HS-5 (cell line): Measurements from ENCODE around the gene NCKAP5.

Source experiments
- DNase-seq: peaks from one replicate; pipeline ENCODE4 v3.0.0-alpha.2; 2012; ENCODE audit warnings: low read depth

The NCKAP5 gene

DNA sequence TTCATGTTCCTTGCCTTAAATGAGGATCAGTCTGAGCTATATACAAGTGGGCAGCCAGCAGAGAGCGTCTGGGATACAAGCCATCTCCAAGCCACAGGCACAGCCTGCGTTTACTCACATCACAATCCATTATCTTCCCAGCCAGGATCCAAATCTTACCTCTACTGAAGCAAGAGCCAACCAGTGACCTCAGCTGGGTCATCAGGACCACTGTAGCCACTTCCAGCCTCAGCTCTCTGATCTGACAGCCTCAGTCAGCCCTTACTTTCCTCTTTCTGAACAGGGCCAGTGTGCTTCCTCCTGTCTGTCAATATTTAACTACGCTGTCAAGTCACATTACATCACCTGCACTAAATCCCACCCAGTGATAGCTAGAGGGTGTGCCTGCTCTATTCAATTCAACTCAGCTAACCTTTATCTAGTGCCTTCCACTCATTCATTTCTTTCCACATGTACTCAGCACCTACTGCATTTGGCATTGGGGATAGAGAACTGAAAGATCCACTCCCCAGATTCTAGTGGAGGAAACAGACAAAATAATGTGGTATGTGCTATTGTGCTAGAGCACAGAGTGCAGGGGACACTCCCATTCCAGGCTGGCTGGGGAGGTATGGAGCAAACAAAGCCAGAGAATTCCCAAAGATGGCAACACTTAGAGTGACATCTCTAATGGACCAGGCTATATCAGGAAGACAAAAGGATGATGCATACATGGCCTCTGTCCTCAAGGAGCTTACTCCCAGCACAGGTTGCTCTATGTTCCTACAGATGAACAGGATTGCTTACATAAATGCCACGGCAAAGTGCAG lies 146.5 kb downstream of the NCKAP5 start:
- DNase-seq, result no peak

DNA sequence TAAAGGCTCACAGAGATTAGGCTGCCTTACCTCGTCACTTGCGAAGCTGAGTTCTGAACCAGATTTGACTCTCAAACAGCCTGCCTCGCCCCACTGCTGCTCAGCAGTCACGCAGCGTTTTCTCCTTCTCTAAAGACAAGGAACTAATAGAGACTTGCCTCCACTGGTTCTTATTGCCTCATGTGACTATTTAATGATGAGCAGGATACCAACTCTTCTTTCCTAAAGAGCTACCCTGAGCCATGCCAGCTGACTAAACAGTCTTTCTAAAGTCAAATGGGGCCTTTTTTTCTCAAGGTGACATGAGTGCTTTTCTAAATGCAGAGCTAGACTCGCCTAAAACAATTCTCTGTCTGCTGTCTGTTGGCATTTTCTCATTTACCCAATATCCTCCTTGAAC lies 147.5 kb downstream of the NCKAP5 start:
- no peak for DNase-seq

DNA sequence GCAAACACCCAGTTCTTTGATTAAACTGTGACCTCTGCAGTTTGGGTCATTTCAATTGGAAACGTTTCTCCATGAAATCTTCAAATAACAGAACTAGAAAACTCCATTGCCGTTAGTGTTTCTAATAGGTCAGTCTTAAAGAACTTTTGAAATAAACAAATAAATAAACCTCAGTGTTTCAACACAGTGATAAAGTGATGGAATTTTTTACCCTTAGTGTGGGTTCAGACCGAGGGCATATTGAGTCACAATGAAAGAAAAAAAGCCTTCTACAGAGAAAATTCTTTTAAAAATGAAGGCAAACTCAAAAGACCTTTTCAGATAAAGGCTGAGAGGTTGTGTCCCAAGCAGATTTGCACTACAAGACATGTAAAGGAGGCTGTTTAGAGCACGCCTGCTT lies 149.6 kb downstream of the NCKAP5 start:
- DNase-seq, result no peak

DNA sequence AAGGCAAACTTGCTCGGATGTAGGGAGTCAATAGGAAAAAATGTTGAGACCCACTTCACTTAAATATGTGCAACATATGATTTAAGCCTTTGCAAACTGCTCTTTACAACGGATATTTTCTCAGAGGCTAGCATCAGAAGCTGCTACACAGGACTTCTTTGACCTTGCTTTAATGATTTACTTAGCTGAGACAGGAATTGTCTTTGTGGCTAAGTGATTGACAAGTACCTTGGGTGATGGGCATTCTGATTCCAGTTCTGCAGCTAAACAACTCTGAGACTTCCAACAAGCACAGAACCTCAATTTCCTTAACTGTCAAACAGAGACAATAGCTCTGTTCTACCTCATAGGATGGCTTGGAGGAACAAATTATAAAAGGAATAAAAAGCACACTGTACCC lies 150.2 kb downstream of the NCKAP5 start:
- no peak for DNase-seq

DNA sequence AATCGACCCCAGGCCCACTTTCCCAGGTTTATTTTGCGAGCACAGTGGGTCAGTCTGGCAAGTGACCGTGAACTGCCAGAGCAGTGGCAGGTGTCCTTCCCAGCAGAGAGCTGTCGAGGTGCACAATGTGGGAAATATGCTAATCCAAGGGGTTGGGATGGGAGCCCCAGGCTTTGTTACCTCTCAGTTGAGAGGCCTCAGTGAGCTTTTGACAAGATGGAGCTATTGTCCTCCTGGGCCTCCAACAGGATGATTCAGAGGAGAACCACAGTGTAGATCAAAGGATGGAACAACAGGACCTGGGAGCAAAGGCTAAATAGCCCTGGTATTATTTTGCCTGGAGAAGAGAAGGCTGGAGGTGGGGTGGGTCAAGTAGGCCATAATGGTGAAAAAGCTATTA lies 150.8 kb downstream of the NCKAP5 start:
- no peak for DNase-seq

DNA sequence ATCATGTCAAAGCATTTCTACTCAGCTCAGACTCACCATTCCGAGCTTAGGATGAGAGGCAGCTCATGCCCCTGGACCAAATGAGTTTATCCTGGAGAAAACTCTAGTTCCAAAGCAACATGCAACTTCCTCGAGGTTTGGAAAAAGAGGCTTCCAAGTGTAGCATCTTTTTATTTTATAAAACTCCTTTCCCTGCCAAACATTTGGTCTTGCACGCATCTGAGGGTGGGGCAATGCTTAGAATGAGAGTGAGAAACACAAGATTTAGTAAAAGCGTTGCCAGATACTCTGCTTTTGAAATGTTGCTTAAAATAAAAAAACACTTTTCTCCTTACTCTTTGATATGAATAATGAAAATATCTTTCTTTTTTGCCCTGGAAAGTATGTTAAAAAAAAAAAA lies 151.5 kb downstream of the NCKAP5 start:
- no peak for DNase-seq

DNA sequence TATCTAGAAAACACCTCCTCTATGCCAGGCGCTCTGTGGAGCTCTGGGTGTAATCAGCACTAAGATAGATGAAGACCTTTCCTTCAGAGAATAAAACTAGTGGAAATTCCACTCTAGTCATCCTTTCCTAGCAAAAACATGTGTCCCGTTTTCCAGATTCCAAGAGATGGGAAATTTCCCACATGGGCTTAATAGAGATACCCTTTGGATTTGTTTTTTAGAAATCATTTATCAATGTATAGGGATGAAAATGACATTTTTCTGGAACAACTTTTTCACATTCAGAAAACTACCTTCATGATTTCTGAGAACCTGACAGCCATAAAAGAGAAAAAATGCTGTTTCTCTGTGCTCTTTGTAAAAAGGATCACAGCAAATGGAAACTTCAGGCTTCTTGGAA lies 152.1 kb downstream of the NCKAP5 start:
- no peak for DNase-seq

DNA sequence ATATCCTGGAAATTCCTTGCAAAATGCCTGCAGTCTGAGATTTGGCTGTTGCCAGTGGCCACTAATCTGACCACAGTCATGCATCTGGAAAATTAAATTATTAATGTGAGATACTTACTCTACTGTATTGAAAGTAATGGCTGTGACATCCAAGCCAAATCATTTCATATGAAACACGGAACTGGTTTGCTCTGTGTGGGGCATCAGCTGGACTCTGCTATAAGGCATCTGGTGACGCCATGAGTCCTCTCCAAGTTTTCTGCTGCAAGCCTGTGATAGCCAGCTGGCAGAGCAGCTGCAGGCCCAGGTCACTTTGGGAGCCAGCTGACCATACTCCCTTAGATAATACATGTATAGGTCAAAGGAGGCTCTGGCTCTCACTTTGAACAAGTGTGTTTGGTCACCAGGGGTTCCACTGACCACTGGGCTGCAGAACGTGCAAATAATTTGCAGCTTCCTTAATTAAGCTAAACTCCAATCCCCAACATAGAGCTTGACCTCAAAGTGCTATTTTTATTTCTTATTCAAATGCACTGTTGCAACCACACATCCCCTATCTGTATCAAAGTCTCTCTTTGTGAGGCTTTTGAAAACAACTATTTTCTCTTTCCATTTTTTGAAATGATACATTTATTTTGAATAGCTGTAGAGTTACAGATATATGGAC lies 152.9 kb downstream of the NCKAP5 start:
- no peak for DNase-seq

DNA sequence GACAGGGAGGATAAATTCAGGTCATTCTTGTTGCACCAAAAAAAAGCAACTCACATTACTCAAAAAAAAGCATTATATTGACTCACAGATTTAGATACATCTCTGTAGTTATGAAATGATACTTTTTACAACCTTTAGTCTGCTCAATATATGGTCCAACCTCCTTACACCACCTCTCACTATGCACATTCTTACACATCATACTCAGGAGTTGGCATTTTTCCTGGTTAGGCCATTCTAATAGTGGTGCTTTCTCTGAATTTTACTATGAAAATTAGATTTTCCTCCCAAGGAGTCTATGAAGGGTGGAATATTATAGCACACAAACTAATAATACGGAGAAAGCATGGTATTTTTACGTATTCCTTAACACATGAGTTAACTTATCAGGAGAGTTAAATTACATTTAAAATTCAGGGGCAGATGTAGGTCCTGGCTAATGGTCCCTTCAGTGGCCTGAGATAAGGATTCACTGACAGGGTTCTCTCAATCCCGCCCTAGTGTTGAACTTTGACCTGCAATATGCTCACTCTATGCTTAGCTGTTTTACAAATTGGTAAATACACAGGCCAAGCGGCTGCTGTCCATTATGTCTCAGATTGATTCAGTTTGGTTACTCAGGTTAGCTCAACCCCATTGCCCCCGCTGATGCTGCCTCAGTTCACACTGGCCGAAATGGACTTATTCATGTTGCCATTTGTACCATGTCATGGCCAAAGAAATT lies 153.6 kb downstream of the NCKAP5 start:
- peak; percentile 4 for DNase-seq

DNA sequence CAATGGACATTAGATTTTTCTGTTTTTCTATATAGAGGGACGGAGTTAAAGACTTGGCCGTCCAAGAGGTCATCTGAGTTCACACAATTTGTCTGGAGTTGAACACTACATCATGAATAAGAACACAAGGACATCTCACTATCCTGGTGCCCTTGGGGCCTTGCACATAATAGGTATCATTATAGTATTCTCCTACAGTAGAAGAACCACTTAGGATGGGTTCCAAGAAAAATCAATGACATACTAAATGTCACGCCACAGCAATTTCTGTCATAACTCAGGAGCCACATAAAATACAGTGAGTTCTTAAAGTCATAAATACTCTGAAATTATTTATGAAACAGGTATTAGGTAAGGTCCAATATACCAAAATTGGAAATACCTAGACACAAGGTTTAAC lies 154.4 kb downstream of the NCKAP5 start:
- DNase-seq, result no peak

DNA sequence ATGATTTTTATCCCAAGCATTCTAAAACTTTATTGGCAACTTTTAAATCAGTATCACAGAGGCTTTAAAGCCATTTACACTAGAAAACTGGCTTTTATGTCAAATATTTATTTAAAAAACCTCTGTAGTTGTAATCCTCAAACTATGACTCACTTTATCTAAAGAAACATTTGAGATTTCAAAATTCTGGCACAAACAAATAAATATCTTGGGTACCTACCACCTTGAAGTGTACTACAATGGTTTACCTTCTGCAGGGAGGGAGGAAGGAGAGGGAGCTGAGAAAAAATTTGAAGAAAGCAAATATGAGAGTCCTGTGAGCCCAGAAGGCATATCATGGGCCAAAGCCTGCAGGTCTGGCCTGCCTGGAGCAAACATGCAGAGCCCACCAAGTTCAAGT lies 155.6 kb downstream of the NCKAP5 start:
- no peak for DNase-seq

DNA sequence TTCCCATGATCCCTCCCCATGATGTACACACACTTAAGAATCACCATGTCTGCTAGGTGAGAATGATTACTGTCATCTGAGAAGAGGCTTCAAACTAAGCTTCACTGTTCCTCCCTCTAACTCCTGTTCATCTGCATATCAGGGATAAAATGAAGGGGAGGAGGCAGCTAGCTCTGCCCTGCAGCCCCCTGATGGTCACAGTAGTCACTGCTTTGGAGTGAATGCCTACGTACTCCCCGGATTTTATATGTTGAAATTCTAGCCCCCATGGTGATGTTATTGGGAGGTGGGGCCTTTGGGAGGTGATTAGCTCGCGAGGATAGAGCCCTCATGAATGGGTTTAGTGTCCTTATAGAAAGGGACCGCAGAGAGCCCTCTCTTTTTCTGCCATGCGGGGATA lies 156.4 kb downstream of the NCKAP5 start:
- no peak for DNase-seq

DNA sequence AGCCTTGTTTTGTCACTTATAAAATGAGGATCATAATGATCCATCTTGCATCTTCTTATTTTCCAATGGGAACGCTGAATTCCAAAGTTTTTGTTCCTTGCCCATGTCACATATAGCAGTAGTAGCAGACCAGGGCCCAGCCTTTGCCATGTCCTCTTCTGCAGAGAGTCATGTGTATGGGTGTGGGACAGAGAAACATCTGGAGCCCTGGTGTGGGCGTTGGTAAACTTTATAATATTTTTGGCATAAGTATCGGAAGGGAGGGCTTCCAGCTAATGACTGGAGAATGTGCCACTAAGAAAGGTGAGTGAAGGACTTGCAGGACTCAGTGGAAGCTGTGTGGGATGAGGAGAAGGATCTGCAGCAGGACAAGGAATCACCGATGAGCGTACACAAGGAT lies 157.2 kb downstream of the NCKAP5 start:
- DNase-seq, result no peak

DNA sequence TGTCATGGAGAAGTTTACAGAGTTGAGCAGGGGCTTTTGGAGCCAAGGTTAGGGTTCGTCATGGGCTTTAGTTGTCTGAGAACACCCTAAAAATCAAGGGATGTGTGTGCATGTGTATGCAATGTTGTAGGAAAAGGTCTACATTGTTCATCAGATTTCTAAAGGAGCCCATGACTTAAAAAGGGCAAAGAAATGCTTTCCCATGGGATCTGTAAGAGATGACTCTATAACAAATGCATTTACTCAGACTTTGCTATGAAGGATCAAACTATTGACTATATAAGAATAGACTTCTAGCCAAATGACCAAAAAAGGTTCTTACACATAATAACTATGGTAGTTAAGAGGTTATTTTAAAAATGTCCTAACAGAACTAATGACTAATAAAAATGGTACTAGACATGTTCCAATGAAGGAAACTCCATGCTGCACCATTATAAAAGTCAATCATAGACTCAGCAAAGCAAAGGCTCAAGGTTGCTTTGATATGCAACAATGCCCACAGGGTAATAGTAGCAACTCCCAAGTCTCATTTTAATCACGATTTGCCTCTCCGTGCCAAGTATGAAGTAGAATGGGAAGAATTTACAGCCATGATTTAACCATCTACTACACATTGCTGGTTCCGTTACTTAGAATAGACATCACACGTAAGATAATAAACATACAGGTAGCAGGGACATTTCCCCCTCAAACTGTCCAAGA lies 158.5 kb downstream of the NCKAP5 start:
- no peak for DNase-seq

DNA sequence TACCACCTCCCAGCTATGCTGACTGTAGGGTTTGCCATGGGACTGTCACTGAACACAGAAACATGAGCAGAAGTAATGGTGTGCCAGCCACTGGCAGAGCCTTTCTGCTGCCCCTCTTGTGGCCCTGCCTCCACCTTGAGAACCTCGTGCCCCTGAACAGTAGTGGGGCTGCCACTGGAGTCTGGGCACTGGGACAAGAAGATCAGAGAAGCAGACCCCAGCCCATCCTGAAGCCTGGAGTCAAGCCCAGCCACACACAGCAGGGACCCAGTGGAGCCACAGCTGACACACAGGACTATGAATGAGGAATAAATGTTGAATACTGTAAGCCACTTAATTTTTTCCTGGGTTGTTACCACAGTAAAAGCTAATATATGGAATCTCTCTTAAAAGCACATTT lies 159.6 kb downstream of the NCKAP5 start:
- DNase-seq, result no peak

DNA sequence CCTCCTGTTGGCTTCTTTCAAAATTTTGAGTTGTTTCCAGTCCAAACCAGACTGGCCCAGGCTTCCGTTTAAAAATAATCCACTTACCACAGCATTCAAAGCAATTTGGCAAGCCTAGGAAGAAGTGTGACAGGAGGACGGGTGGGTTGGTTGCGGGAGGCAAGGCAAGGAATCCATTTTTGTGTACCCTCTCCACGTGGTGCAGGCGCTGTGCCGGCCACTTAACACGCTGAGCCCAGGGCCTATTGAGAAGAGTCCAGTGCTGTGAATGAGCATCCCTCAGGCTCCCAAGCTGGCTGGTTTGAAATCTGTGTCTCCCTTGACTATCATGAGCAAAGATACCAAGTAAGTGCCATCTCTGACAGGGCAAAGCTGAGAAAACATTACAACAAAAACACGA lies 160.9 kb downstream of the NCKAP5 start:
- DNase-seq, result no peak

DNA sequence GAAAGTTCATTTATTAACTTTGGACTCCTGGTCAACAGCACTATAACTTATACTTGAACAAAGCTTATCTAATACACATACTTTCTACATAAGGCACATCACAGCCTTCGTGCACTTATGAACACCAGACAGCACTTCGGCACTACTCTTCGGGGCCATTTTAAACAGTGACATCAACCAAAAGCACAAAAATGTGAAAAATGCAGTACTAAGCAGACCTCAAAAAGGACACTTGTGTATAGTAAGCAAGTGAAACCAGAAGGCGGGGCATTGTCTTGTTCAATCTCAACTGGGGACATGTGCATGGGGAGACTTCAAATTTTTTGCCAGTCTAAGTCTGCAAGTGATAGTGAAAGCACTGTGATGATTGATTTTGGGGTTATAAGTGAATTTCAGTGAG lies 163.0 kb downstream of the NCKAP5 start:
- no peak for DNase-seq

DNA sequence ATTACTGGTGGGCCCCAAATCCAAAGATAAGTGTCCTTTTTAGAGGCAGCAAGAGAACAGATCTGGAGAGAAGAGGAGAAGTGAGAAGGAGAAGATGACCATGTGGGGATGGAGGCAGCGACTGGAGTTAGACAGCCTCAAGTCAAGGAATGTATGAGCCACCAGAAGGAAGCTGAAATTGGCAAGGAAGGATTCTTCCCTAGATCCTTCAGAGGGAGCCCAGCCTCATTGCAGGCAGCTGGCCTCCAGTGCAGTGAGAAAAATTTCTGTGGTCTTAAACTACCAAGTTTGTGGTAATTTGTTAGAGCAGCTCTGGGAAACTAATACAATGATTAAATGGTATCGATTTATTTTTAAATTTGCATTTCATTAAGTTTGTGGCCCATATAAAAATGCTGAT lies 167.9 kb downstream of the NCKAP5 start:
- DNase-seq, result no peak

DNA sequence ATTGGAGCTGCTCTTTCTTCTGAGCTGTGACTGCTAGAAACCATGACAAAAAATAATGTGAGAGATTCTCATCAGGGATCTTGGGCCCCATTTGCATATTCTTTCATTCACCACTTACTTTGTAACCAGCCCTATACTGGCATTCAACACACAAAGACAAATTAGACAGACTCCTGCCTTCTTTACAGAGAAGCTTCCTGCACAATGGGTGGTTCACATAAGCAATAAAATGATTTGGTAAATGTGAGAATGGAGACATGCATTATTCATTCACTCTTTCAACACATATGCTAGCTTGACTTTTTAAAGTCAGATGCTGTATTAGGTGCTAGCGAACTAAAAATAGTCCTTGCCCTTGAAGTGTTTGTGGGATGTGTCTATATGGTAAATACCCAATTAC lies 174.4 kb downstream of the NCKAP5 start:
- DNase-seq, result no peak

DNA sequence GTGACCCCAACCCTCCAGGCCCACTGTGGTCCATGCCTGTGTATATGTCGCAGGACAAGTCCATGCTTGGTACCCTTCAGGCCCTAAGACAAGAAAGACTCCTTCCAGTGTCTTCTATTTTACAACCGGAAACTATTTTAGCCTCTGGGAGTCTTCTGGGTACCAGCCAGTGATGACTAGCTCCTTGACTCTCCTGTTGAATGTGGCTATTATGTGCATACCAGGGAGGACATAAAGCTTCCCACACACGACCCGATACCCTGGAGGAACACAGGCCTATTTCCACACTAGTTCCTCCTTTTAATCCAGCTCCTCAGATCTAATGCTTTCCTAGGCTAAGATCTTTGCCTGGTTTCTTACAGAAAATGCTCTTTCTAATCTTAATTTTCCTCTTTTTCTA lies 178.1 kb downstream of the NCKAP5 start:
- DNase-seq, result no peak

DNA sequence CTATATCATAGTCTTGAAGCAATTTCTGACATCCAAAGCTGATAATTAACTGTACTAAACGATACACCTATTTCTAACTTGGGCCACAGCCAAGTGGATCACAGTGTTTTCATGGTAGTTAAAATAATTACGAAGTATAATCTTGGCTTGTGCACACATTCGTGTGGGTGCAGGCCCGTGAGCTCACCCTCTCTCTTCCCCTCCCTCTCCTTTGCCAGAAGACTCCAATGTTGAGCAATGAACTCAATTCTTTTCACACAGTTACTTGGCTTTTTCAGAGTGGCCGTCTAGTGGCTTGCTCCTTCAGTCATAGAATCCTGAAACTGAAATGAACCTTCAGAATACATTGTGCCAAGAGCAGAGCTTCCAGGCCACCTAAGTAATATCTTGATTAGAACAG lies 178.7 kb downstream of the NCKAP5 start:
- no peak for DNase-seq

DNA sequence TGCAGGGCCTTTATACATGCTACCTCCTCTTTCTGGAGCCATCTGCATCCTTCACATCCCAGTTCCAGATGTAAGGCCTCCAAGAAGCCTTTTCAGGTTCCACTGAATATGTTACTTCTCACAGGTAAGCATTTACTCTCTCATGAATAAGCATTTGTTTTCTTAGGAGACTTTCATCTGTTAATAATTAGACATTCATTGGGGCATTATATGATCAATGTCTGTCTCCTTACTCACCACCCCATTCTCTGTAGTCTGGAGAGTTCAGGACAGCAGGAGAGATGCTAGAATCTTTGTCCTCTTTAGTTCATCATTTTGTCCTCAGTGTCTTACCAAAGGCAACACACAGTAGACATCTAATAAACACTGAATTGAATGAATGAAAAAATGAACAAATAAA lies 185.7 kb downstream of the NCKAP5 start:
- DNase-seq, result no peak

DNA sequence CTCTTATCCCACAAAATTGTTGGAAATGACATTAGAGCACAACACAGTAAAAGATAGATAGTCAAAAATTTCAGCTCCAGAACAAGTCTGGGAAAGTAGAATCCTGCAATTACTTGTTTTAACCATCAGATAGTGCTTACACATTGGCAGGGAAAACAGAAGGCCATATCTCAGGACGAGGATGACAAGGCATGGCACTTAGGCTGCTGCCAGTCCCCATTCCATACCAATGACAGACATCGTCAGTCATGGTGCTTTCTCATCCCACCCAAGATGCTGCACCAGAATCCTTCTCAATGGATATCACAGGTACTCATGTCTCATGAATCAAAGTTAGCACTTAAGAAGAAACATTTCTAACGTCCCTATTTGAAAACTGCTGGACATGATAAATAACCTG lies 187.3 kb downstream of the NCKAP5 start:
- DNase-seq, result no peak
